ENCODE data around the gene ATF7IP2.

GRCh38 chr16:10529895-10530669, 144.2 kb downstream of the ATF7IP2 start:
- TF ChIP-seq CTCF (IDR thresholded peaks at IDR 0.05; ENCODE audit: insufficient read depth, low read length, poor library complexity, severe bottlenecking) (no peak), EZH2phosphoT487 (conservative IDR thresholded peaks at IDR 0.05; ENCODE audit: low read length) (no peak)

Data from SU-DHL-6 (cell line).